Glomerular visceral epithelial cell (primary cell): ENCODE results near the gene MAN2B2.

Experiments
- DNase-seq: peaks from one replicate; pipeline ENCODE4 v3.0.0-alpha.2; 2016; ENCODE audit errors: extremely low spot score

MAN2B2 gene

DNA sequence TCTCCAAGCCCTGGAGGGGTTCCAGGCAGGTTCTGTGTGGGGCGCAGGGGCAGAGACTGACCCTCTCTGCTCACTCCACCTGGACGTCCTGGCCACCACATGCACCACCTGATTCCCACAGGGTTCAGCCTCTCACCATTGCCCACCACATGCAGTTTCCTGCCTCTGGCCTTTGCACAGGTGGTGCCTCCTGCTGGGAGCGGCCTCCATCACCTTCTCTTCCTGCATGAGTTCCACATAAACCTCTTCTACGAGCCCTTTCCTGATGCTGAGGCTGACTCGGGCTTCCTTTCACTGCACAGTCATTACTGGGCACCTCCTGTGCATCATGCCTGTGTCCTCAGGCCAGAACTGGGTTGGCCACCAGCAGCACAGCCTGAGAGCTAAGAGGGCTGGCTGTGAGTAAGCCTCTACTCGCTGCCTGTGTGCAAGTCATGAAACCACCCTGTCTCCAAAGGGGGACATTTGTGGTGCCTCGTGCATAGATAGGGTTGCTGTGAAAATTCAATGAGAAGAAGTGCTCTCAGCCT is 19.9 kb downstream of the MAN2B2 start:
- no peak for DNase-seq

DNA sequence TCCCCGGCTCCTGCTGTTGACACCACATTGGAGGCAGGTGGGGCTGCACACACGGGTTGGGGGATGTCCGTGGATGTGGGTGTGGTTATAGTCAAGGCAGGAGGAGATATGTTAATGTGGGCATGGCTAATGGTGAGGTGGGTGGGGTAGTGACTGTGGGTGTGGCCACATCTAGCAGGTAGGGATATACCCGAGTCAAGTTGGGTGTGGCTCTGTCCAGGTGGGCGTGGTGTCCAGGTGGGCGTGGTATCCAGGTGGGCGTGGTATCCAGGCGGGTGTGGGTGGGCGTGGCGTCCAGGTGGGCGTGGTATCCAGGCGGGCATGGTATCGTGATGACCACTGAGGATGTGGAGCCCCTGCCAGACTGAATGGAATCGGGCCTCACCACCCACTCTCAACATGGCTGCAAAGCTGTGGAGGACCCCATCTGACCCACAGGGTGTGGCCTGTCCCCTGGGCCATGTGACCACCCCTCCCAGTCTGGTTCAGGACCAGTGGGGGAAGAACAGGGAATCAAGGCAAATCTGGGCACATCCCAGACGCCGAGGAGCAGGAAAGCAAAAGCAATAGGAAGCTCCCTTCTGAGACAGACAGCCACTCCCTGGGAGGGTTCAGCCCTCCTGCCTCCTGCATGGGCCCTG is 21.0 kb downstream of the MAN2B2 start:
- DNase-seq: no peak

DNA sequence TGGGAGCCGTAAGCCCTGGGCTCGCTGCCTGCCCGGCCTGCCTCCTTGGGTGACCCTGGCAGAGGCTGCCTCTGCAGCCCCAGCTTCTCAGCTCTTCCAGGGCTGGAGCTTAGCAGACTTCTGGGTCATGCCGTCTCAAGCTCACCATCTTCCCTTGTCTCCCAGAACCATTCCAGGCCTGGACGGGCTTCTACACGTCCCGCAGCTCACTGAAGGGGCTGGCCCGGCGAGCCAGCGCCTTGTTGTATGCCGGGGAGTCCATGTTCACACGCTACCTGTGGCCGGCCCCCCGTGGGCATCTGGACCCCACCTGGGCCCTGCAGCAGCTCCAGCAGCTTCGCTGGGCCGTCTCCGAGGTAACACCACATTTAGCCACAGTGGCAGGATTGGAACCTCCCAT is 22.0 kb downstream of the MAN2B2 start:
- no peak for DNase-seq

DNA sequence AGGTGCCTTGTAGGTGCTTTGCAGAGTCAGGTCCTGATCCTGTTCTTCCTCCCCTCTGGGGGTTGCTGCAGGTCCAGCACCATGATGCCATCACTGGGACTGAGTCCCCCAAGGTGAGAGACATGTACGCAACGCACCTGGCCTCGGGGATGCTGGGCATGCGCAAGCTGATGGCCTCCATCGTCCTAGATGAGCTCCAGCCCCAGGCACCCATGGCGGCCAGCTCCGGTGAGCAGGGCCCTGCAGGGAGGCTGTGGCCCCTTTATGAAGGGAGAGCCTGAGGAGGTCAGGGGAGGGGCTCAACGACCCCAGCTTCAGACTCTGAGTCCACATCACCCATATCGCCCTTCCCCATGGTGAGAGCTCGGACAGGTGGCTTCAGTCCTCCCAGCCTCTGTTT is 23.1 kb downstream of the MAN2B2 start:
- no peak for DNase-seq

DNA sequence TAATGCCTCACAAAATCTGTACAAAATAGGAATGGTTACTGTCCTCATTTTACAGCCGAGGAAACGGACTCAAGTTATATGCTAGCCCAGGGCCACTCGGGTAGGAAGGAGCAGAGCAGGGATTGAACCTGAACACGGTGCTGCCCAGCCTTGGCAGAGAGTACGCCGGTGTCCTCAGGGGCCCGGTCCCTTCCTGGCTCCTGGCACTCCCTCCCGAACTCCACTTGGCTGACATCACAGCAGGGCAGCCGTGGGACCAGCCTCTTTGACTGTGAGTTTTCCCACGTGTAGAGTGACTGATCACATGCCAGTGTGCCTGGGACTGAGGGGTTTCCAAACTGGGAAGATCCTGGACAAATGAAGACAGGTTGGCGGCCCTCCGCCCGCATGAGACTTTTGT is 23.7 kb downstream of the MAN2B2 start:
- no peak for DNase-seq

DNA sequence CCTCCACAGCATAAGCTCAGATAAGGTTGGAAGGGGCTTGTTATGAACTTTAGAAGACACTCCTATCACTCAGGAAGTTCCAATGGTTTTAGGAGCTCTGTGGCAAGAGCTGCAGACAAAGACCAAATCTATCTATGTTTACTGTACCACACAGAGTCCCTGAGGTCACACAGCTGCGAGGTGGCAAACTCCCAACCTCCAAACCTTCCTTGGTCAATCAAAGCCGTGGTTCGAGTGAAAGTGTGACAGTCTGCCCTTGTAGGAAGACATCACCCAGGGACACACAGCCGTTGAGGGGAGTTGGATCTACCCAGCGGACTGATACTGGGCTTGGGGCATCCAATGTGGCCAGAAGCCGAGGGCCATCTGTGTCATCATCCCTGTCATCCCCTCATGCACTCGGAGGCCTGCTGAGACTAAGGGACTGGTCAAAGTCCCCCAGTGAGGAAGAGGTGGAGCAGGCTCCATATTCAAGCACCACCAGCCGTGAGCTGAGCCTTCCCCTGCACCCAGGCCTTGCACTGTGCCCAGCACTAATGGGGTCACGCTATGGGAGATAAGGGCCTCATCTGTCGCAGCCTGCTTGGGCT is 26.8 kb downstream of the MAN2B2 start:
- DNase-seq: no peak

DNA sequence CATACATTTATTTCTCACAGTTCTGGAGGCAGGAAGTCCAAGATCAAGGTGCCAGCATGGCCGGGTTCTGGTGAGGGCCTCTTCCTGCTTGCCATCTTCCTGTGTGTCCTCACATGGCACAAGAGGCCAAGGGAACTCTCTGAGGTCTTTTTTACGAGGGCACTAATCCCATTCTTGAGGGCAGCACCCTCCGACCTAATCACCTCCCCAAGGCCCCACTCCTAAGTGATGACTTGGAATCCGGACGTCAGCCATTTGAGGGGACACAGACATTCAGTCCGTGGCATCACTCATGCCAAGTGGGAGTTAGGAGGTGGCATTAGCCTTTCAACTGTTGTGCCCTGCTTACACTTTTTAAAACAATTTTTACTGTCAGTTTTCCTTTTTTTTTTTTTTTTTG is 27.3 kb downstream of the MAN2B2 start:
- no peak for DNase-seq

DNA sequence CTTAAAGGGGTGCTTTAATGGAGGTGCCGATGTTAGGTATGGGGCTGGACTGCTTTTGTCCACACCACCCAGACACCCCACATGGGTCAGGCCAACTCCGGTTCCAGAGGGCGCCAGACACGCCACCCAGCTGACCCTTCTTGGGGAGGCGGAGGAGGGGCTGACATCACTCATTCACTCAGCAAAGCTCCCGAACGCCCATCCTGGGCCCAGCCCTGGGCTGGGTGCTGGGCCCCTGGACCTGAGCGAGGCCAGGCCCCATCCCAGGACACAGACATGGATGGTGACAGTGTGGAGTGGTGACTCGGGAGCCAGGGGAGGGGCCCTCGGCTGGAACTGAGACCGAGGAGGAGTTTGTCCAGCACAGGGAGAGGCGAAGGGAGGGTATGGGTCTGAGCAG is 28.1 kb downstream of the MAN2B2 start:
- no peak for DNase-seq

DNA sequence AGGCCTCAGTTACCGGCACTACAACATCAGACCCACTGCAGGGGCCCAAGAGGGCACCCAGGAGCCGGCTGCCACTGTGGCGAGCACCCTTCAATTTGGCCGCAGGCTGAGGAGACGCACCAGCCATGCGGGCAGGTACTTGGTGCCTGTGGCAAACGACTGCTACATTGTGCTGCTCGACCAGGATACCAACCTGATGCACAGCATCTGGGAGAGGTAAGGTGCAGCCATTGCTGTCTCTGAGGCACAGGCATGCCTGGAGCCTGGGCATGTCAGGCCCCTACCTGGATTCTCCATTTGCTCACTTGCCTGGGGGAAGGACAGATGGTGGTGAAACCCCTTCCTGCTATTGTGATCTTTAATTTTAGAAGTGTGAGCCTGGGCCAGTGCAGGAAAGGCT is 30.1 kb downstream of the MAN2B2 start:
- DNase-seq: no peak

DNA sequence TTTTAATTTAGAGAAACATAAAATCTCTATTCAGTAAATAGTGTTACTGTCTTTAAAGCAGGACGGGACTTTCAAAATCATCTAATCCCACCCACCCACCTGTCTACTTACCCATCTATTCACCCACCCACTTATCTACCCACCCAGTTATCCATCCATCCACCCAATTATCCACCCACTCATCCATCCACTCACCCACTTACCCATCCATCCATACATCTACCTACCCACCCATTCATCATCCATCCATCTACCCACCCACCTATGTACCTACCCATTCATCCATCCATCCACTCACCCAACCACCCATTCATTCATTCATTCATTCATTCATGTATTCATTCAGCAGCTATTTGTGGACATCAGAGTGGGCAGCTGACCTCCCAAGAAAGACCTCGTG is 30.6 kb downstream of the MAN2B2 start:
- DNase-seq: no peak

DNA sequence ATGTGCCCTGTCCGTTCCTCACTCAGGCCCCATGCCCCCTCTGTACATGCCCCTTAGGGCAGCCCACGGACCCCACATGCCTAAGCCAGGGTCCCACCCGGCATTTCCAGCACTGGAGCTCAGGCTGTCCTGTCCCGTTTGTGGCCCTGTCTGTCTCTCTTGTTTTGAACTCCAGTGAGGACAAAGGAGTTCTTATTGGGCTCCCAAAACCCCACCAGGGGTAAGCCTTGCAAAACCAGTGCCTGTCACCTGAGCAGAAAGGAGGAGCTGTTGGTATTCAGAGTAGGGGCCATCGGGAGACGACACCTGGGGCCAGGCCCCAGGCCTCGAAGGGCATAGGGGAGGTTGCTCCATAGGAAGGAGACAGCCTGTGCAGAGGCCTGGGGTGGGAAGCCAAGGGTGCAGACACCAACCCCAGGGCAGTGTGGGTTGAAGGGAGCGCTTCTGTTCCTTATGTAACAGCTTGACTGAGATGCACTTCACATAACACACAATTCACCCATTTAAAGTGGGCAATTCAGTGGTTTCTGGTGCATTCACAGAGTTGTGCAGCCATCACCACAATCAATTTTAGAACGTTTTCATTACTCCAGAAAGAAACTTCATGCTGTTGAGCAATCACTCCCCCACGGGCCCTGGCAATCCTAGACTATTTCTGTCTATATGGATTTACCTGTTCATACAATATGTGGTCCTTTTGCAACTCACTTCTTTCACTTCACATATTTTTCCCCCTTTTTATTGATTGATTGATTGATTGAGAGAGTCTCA is 31.7 kb downstream of the MAN2B2 start:
- no peak for DNase-seq

DNA sequence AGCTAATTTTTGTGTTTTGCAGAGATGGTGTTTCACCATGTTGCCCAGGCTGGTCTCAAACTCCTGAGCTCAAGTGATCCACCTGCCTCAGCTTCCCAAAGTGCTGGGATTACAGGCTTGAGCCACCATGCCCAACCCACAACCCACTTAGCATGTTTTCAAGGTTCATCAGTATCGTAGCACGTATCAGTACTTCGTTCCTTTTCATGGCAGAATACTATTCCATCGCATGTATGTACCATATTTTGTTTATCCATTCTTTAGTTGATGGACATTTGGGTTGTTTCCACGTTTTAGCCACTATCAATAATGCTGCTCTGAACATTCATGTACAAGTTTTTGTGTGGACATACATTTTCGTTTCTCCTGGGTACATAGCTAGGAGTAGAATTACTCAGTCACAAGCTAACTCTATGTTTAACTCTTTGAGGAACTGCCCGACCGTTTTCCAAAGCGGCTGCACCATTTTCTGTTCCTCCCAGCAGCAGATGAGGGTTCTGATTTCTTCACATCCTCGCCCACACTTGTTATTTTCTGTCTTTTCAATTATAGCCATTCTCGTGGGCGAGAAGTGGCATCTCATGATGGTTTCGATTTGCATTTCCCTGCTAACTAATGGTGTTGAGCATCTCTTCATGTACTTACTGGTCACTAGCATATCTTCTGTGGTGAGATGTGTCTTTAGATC is 32.5 kb downstream of the MAN2B2 start:
- DNase-seq: no peak

DNA sequence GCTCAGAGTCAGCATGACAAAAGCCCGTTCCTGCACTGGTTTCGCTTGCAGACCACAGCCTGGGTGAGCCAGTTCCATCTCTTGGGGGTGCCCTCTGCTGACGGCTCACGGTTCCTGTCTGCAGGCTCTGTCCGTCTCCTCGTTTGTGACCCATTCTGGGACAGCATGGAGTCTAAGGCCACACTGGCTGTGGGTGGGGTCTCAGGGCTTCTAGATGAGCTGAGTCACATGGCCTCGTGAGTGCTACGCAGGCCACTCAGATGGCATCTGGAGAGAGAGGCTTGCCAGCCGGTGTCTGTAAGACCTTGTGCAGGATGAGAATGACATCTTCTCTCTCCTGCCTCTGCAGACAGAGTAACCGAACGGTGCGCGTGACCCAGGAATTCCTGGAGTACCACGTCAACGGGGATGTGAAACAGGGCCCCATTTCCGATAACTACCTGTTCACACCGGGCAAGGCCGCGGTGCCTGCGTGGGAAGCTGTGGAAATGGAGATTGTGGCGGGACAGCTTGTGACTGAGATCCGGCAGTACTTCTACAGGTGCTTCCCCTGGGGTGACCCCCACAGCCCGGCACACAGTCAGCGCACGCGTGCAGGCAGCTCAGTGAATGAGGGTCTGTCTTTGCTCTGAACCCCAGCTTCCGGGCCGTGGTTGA is 33.9 kb downstream of the MAN2B2 start:
- DNase-seq: no peak

DNA sequence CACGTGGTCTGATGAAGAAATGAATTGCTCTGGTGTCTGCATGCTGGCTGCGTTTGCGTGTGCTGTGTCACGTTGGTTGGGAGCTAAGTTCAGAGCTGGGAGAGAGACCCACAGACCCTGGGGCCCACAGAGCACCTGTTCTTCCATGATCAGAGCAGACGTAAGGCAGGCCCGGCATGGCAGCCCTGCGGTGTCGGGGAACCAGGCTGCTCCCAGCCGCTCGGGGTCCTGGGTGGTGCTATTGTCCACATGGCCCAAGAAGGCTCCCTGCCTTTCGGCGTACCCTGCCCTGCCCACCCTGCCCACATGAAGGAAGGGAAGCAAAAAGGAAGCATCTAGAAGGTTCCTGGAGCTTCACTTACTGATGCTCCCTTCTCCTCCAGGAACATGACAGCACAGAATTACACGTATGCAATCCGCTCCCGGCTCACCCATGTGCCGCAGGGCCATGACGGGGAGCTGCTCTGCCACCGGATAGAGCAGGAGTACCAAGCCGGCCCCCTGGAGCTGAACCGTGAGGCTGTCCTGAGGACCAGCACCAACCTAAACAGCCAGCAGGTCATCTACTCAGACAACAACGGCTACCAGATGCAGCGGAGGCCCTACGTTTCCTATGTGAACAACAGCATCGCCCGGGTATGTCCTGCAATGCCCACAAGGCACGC is 34.6 kb downstream of the MAN2B2 start:
- DNase-seq: no peak

DNA sequence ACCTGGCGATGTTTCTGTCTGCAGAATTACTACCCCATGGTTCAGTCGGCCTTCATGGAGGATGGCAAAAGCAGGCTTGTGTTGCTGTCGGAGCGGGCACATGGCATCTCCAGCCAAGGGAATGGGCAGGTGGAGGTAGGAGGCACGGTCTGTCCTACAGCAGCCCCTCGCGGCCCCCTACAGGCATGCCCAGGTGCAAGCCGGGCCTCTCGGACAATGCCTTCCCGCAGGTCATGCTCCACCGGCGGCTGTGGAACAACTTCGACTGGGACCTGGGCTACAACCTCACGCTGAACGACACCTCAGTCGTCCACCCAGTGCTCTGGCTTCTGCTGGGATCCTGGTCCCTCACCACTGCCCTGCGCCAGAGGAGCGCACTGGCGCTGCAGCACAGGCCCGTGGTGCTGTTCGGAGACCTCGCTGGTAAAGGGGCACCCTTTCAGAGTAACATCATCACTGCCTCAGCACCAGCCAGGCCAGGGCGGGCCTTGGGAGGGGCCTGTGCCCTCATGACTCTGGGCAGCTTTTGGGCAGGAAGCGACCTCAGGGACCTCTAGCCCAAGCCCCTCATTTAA is 36.0 kb downstream of the MAN2B2 start:
- DNase-seq: no peak

DNA sequence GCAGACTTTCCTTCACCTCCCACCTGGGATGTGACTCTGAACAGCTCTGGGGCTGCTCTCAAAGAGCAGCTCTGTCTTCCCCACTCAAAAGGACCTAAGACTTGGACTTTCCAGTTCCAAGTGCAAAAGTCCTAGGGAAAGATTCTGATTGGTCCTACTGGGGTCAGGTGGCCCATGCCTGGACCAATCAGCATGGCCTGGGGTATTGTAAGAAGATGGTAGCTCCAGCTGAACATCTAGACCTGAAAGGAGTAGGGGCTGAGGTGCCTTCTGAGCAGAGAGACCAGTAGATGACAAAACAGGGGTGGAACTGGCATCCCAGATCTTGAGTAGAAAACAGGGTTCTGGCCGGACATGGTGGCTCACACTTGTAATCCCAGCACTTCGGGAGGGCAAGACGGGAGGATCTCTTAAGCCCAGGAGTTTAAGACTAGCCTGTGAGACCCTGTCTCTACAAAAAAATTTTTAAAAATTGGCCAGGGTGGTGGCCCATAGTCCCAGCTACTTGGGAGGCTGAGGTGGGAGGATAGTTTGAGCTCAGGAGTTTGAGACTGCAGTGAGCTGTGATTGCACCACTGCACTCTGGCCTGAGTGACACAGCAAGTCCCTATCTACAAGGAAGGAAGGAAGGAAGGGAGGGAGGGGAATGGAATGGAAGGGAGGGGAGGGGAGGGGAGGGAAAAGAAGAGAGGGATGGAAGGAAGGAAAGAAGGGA is 38.1 kb downstream of the MAN2B2 start:
- no peak for DNase-seq

DNA sequence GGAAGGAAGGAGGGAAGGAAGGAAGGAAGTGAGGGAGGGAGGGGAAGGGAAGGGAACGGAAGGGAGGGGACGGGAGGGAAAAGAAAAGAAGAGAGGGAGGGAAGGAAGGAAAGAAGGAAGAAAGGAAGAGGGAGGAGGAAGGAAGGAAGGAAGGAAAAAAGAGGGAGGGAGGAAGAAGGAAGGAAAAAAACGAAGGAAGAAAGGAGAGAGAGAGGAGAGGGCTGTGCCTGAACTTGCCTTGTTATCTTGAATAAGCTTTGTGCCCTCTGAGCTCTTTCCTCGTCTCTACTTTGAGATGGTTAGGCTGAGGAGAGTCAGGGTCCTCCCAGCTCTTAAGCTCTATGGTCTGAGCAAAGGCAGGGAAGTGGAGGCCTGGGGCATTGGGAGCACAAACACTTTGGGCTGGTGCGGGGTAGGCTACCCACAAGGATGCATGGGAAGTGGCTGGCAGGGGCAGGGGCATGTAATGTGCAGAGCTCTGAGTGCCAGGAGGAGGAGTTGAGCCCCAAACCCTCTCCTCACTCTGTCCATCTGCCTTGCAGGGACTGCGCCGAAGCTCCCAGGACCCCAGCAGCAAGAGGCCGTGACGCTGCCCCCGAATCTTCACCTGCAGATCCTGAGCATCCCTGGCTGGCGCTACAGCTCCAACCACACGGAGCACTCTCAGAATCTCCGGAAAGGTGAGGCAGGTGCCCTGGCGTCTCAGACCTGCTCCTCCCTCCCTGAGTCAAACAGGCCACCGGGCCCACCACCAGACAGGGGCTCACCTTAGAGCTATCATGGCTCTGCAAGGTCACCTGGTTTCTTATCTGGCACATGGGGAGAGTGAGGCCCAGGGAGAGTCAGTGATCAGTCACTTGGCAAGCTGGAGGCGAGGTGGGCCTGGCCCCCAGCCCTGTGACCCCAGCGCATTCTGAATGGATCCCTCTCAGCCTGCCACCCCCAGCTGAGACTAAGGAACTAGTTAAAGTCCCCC is 39.0 kb downstream of the MAN2B2 start:
- DNase-seq: no peak

DNA sequence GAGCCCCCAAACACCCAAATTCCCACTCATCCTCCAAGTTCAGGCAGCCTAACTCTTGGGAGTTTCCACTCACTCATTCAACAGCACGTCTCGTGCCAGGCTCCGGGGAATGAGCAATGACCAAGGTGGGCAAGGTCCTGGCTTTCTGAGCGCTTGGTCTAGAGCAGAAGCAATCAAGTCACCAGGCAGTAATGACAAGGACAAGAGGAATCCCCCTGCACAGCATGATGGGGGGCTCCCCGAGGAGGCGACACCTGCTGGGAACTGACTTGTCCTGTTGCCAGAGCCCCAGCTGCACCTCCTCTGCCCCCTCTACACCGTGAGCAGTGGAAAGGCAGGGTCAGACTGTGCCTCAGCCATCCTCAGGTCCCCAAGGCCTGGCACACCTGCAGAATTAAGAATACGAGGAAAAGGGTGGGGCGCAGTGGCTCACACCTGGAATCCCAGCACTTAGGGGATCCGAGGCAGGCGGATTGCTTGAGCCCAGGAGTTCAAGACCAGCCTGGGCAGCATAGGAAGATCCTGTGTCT is 39.8 kb downstream of the MAN2B2 start:
- DNase-seq: no peak
